Measurements from ENCODE around the gene SAMD10. TPM values are rescaled to one million over a fixed set of nuclear protein-coding genes. Genes with fewer than 3 reads are reported as not detected.

SAMD10 gene
- total and polyA plus RNA-seq, 2 of the 8 experiments (the other 6 are each of a cell fraction or from before 2014, with no cell fraction given) = 3.0 to 5.2 TPM

DNA sequence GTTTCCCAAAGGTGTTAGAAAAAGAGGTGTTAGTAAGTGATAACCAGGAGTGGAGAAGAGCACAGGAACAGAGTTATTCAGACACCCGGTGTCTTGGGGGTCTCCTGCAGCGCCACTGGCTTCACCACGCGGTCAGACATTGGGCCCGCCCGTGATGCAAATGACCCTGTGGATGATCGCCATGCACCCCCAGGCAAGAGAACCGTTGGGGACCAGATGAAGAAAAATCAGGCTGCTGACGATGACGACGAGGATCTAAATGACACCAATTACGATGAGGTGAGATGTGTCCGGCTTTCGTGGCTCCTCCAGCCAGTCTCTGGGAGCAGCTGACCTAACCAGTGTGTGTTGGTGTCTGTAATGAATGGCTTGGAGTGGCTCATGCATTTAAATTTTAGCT lies 3.5 kb upstream of the SAMD10 start (continued):
- TF ChIP-seq BACH1 (IDR thresholded peaks at IDR 0.05; ENCODE audit: low read length) (no peak), CREB1 (IDR thresholded peaks at IDR 0.05) (no peak)

Data from H1 (cell line).